ENCODE data around the gene NELFCD.
"Not testable (repeated sequence)": the region's sequence is repeated elsewhere in the genome, so short reads cannot be mapped to it uniquely, and the experiment has no call there.

NELFCD gene, protein sequence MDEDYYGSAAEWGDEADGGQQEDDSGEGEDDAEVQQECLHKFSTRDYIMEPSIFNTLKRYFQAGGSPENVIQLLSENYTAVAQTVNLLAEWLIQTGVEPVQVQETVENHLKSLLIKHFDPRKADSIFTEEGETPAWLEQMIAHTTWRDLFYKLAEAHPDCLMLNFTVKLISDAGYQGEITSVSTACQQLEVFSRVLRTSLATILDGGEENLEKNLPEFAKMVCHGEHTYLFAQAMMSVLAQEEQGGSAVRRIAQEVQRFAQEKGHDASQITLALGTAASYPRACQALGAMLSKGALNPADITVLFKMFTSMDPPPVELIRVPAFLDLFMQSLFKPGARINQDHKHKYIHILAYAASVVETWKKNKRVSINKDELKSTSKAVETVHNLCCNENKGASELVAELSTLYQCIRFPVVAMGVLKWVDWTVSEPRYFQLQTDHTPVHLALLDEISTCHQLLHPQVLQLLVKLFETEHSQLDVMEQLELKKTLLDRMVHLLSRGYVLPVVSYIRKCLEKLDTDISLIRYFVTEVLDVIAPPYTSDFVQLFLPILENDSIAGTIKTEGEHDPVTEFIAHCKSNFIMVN
- total RNA-seq, result 18.8 to 60.5 (median 42.5) reads per million in 18 experiments

GRCh38 chr20:58980711-58981627 lies at the start of gene NELFCD:
NELFCD (plus strand) TSS chr20:58981256; CDS start chr20:58981310, 54 bp downstream.
- peak; percentile 83 to 91 for DNase-seq

- no peak for DNase-seq
Observed at GRCh38 chr20:58932170-58932569, 48.9 kb upstream of the NELFCD start.

DNA sequence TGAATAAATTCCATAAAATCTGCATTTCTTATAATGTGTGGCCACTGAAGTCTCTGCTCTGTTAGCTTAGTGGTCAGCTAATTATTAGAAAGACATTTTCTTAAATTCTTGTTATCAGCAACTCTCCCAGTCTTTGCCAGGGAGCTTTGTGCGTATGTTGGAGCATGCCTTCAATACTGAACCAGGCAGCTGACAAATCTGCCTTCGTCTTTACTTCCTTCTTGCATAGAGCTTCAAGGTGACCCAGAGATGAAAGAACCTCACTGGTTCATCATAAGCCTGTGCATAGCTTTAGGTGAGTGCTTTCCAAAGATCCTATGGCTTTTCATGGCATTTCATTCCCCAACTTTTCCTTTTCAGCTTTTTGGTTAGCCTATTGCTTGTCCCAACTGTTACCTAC lies 43.0 kb upstream of the NELFCD start:
- no peak for DNase-seq

GRCh38 chr20:58938541-58938940 lies 42.5 kb upstream of the NELFCD start:
- peak; percentile 32 to 62 for DNase-seq

GRCh38 chr20:58941471-58941870 lies 39.6 kb upstream of the NELFCD start:
- DNase-seq, result no peak

- DNase-seq, result no peak
Observed at GRCh38 chr20:58942549-58942948, 38.5 kb upstream of the NELFCD start.

- no peak for DNase-seq
Observed at GRCh38 chr20:58944610-58945009, 36.4 kb upstream of the NELFCD start.

DNA sequence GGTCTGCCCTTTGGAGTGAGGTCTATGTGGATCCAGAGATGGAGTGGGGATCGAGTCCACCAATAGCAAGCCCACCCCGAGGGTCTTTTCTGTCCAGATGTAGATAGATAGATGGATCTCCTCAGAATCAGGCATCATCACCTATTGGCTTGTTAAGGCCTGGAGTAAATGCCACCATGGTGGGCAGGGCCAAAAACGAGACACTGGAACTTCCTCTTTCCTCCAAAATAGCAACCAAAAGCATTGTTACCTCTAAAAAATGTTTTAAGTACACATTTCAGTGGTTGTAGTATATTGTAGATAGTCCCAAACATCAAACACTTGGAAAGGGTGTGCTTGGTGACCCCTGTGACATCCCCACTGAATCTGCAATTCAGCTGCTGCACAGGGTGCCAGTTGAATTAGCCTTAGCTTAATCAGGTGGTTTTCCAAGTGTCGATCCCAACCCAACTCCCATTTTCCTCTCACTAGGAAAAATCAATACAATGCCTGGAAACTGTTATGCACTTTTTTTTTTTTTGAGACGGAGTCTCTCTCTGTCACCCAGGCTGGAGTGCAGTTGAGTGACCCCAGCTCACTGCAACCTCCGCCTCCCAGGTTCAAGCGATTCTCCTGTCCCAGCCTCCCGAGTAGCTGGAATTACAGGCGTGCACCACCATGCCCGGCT lies 35.0 kb upstream of the NELFCD start:
- DNase-seq, result peak; percentile 12 to 28

GRCh38 chr20:58947797-58948388 lies 33.2 kb upstream of the NELFCD start:
- not testable (repeated sequence) for DNase-seq

DNA sequence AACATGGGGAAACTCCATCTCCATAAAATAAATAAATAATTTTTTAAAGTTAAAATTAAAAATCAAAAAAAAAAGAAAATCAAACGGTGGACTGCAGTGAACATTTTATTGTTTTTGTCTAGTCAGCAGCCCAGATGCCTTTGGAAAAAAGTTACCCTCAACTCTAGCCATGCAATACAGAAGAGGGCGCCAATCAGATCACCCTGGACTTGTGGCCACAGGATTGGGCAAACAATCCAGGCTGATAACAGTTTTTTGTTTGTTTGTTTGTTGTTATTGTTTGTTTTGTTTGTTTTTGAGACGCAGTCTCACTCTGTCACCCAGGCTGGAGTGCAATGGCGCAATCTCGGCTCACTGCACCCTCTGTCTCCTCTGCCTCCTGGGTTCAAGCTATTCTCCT lies 30.5 kb upstream of the NELFCD start:
- DNase-seq, result no peak

GRCh38 chr20:58953050-58953449 lies 28.0 kb upstream of the NELFCD start:
- no peak for DNase-seq

DNA sequence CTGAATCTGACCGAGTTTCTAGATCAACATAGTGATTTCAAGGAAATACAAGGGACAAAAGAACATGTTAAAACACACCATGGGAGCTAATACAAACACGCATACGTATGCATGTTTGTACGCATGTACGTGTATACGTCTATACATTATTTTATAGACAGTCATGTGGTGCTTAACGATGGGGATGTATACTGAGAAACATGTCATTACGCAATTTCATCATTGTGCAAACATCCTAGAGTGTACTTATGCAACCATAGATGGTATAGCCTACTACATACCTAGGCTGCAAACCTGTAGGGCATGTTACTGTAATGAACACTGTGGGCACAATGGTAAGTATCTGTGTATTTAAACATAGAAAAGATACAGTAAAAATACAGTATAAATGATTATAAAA lies 25.0 kb upstream of the NELFCD start:
- peak; percentile 30 to 81 for DNase-seq

DNA sequence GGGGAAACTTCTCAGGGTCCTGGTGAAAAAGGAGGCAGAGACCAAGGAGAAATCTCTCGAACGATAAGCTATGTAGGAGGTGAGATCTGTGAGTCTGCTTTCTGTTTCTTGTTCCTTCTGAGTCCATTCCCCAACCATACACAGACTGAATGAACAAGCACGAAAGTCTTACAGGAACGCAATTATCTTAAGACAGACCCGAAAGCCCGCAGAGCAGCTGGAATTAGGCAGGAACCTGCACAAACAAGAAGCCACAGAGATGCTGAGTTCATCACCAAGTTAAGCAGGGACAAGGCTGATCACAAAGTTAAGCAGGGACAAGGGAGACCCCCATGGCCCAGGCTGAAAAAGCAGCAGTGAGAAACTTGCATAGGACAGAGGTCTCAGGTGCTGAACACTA lies 21.4 kb upstream of the NELFCD start:
- no peak for DNase-seq

DNA sequence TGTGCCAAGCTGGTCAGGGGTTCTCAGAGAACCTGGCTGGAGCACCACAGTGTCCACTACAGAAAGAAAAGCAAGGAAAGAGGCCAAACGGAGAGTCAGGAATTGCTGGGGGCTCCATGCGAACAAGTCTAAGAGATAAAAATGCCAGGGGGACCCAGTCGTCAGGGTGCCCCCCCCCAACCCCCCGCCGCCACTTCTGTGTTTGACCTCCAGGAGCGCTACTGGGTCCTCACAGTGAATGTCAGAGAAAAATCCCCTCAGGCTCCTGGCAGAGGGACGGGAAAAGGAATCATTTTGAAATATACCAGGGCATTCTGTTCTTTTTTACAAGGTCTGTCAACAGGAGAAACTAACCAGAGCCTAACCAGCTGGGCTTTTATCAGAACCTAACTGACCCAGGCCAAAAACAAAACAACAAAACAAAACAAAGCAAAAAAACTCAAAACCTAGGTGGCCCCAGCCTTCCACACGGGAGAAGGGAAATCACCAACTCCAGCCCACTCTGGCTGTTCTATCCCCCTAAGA lies 17.9 kb upstream of the NELFCD start:
- DNase-seq, result no peak

DNA sequence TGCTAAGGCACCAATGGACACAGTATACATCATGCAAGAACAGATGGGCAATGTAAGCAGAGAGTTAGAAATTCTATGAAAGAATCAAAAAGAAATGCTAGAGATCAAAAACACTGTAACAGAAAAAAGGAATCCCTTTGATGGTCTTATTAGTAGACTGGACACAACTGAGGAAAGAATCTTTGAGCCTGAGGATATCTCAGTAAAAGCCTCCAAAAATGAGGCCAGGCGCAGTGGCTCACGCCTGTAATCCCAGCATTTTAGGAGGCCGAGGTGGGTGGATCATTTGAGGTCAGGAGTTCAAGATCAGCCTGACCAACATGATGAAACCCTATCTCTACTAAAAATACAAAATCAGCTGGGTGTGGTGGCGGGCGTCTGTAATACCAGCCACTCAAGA lies 17.1 kb upstream of the NELFCD start:
- peak; percentile 8 to 18 for DNase-seq

- DNase-seq, result no peak
Observed at GRCh38 chr20:58965270-58966064, 15.6 kb upstream of the NELFCD start.

GRCh38 chr20:58967652-58968429 lies 13.2 kb upstream of the NELFCD start:
- DNase-seq, result no peak

- no peak for DNase-seq
Observed at GRCh38 chr20:58969439-58969838, 11.6 kb upstream of the NELFCD start.

DNA sequence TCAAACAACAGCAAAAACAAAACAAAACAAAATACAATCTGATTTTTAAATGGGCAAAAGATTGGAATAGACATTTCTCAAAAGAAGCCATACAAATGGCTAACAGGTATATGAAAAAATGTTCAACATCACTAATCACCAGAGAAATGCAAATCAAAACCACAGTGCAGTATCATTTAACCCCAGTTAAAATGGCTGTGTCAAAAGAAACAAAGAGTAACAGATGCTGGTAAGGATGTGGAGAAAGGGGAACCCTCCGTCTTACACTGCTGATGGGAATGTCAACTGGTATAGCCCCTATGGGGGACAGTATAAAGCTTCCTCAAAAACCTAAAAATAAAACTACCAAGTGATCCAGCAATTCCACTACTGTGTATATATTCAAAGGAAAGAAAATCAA lies 10.9 kb upstream of the NELFCD start:
- DNase-seq, result no peak

- no peak for DNase-seq
Observed at GRCh38 chr20:58971429-58971828, 9.6 kb upstream of the NELFCD start.
